GM23338 (cell line): ENCODE results near the gene SETMAR.

ENCODE experiments used
- CREB1 ChIP-seq: fragments of 250-450 bp; sonication (Bioruptor Pico); IDR thresholded peaks from 2 replicates; pipeline ENCODE4 v1.5.0; 2020; ENCODE audit warnings: low read depth, mild to moderate bottlenecking, moderate library complexity
- EZH2 ChIP-seq: fragments of 200-600 bp; sonication (generic); IDR thresholded peaks from one replicate; pipeline ENCODE4 v1.8.0; 2017; ENCODE audit warnings: antibody characterized with exemption, mild to moderate bottlenecking, low read depth; ENCODE audit not compliant: unreplicated experiment
- EZH2phosphoT487 ChIP-seq: fragments of 200-600 bp; sonication (generic); IDR thresholded peaks from one replicate; pipeline ENCODE4 v1.8.1; 2018; ENCODE audit warnings: antibody characterized with exemption; ENCODE audit not compliant: unreplicated experiment
- POLR2AphosphoS5 ChIP-seq: IDR thresholded peaks from 2 replicates; pipeline ENCODE4 v1.6.1; 2016; ENCODE audit warnings: antibody characterized with exemption, low read depth
- TF ChIP-seq, protein P1 (sequence below), 2 experiments: fragments of 200-600 bp in 1 of 2; sonication (generic) in 1 of 2; conservative IDR thresholded peaks; 2 replicates each; pipeline versions ENCODE4 v1.5.1 to v1.6.1; 2016 to 2017; ENCODE audit warnings: antibody characterized with exemption in 2 of 2, low read depth in 2 of 2, mild to moderate bottlenecking in 2 of 2, moderate library complexity in 1 of 2
- TF ChIP-seq, protein P2 (sequence below): IDR thresholded peaks from one replicate; pipeline ENCODE4 v1.6.1; 2018; ENCODE audit warnings: antibody characterized with exemption; ENCODE audit not compliant: unreplicated experiment

- no peak for TF ChIP-seq POLR2AphosphoS5
- TF ChIP-seq, protein P1, sequence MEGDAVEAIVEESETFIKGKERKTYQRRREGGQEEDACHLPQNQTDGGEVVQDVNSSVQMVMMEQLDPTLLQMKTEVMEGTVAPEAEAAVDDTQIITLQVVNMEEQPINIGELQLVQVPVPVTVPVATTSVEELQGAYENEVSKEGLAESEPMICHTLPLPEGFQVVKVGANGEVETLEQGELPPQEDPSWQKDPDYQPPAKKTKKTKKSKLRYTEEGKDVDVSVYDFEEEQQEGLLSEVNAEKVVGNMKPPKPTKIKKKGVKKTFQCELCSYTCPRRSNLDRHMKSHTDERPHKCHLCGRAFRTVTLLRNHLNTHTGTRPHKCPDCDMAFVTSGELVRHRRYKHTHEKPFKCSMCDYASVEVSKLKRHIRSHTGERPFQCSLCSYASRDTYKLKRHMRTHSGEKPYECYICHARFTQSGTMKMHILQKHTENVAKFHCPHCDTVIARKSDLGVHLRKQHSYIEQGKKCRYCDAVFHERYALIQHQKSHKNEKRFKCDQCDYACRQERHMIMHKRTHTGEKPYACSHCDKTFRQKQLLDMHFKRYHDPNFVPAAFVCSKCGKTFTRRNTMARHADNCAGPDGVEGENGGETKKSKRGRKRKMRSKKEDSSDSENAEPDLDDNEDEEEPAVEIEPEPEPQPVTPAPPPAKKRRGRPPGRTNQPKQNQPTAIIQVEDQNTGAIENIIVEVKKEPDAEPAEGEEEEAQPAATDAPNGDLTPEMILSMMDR (conservative IDR thresholded peaks at IDR 0.05; ENCODE audit: low read depth in 2 of 2): no peak
- TF ChIP-seq EZH2: no peak
- no peak for TF ChIP-seq CREB1 (CRISPR knock-in tag)
- TF ChIP-seq EZH2phosphoT487: no peak
- TF ChIP-seq, protein P2, sequence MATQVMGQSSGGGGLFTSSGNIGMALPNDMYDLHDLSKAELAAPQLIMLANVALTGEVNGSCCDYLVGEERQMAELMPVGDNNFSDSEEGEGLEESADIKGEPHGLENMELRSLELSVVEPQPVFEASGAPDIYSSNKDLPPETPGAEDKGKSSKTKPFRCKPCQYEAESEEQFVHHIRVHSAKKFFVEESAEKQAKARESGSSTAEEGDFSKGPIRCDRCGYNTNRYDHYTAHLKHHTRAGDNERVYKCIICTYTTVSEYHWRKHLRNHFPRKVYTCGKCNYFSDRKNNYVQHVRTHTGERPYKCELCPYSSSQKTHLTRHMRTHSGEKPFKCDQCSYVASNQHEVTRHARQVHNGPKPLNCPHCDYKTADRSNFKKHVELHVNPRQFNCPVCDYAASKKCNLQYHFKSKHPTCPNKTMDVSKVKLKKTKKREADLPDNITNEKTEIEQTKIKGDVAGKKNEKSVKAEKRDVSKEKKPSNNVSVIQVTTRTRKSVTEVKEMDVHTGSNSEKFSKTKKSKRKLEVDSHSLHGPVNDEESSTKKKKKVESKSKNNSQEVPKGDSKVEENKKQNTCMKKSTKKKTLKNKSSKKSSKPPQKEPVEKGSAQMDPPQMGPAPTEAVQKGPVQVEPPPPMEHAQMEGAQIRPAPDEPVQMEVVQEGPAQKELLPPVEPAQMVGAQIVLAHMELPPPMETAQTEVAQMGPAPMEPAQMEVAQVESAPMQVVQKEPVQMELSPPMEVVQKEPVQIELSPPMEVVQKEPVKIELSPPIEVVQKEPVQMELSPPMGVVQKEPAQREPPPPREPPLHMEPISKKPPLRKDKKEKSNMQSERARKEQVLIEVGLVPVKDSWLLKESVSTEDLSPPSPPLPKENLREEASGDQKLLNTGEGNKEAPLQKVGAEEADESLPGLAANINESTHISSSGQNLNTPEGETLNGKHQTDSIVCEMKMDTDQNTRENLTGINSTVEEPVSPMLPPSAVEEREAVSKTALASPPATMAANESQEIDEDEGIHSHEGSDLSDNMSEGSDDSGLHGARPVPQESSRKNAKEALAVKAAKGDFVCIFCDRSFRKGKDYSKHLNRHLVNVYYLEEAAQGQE: no peak
These were observed 17.1 kb downstream of the SETMAR start for GRCh38 chr3:4320096-4320911.
